Upper lobe of right lung (tissue), 1 donor: ENCODE results near the gene VTCN1. TPM values are rescaled to one million over a fixed set of nuclear protein-coding genes. Genes with fewer than 3 reads are reported as not detected.

Experiments used
- ATAC-seq: fragments of 200-7000 bp; cut with Tn5 transposase; one replicate; pipeline ENCODE4 v1.9.1; 2020; ENCODE audit warnings: mild to moderate bottlenecking, moderate library complexity
- DNase-seq: peaks from one replicate; pipeline ENCODE4 v3.0.0-alpha.2; 2020
- H3K27ac ChIP-seq: fragments of 200-600 bp; one replicate; pipeline ENCODE4 v1.8.0; 2022
- H3K27me3 ChIP-seq: fragments of 200-600 bp; one replicate; pipeline ENCODE4 v1.8.0; 2022; ENCODE audit warnings: mild to moderate bottlenecking
- H3K36me3 ChIP-seq: fragments of 200-600 bp; one replicate; pipeline ENCODE4 v1.8.0; 2022
- H3K4me1 ChIP-seq: fragments of 200-600 bp; one replicate; pipeline ENCODE4 v1.8.0; 2022
- H3K4me3 ChIP-seq: fragments of 200-600 bp; one replicate; pipeline ENCODE4 v1.8.0; 2022; ENCODE audit warnings: mild to moderate bottlenecking
- H3K9me3 ChIP-seq: fragments of 200-600 bp; one replicate; pipeline ENCODE4 v1.8.0; 2022
- intact Hi-C: fragments of 100-400 bp; cut with DNase I; formaldehyde crosslinking; loops from one replicate; pipeline ENCODE4 v1.11.0; 2022
- total RNA-seq: library from RNA; stranded (reverse); fragmentation: NEBNext Ultra II Directional; extraction: Animal tissue kit (Norgen Biotek cat#: 25700); gene quantifications from one replicate; pipeline ENCODE4 v1.2.1, GENCODE V29; 2021
- TF ChIP-seq, protein P1 (sequence below): fragments of 200-600 bp; IDR thresholded peaks from one replicate; pipeline ENCODE4 v1.8.0; 2022; ENCODE audit warnings: antibody characterized with exemption
- donor health status: DM: no; HTN: yes; CAD: no; lungs with severe emphysema.

VTCN1 gene
- total RNA-seq, 1 donor from 2014 or later, result not detected

DNA sequence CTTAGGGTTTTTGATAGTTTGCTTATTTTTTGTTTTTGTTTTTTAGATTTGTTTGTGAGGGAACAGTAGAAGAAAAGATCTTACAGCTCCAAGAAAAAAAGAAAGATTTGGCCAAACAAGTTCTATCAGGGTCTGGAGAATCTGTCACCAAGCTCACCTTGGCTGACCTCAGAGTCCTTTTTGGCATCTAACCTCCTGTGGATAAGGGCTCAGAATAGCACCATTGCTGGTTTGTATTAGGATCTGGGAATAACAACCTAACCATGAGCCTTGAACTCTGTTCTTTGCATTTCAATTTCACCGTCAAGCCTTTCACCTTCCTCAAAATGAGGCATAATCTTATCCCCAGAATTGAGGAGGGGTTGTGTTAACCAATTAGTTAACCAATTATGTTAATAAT, 109.4 kb downstream of the VTCN1 start:
- Histone ChIP-seq H3K4me1 (no peaks in the 10 kb centered on the region), H3K27ac (no peak overlapping the region), H3K9me3 (no peaks in the 10 kb centered on the region), H3K36me3 (peaks cover 13% of the 10 kb centered on the region), H3K27me3 (no peaks in the 10 kb centered on the region), H3K4me3 (no peak overlapping the region)
- TF ChIP-seq, protein P1, sequence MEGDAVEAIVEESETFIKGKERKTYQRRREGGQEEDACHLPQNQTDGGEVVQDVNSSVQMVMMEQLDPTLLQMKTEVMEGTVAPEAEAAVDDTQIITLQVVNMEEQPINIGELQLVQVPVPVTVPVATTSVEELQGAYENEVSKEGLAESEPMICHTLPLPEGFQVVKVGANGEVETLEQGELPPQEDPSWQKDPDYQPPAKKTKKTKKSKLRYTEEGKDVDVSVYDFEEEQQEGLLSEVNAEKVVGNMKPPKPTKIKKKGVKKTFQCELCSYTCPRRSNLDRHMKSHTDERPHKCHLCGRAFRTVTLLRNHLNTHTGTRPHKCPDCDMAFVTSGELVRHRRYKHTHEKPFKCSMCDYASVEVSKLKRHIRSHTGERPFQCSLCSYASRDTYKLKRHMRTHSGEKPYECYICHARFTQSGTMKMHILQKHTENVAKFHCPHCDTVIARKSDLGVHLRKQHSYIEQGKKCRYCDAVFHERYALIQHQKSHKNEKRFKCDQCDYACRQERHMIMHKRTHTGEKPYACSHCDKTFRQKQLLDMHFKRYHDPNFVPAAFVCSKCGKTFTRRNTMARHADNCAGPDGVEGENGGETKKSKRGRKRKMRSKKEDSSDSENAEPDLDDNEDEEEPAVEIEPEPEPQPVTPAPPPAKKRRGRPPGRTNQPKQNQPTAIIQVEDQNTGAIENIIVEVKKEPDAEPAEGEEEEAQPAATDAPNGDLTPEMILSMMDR, result no peak
- intact Hi-C loops, result no loop called here
- no peak for DNase-seq
- no peak for ATAC-seq

DNA sequence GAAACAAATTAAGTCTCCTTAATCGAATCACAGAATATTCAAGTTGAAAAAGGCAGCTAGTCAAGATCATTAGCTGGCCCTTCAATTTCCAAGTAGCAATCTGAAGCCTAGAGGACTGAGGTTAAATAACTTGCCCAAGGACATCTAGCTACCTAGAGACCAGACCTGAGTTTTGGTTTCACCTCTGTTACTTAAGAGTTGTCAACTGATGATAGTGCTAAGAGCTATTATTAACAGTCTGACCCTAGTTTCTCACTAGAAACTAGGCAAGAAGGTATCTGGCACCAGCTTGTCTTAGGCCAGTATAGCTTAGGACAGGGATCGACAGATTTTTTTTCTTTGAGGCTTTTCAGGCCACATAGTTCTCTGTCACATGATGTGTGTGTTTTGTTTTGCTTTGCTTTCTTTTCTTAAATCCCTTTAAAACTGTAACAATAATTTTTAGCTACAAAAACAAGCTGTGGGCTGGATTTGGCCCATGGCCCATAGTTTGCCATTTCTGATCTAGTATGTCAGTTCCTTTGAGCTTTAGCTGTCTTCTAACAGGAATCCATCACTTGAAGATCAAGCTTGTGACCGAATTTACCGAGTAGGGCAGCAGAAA, 112.3 kb downstream of the VTCN1 start:
- Histone ChIP-seq H3K27me3 (no peaks in the 10 kb centered on the region), H3K36me3 (peaks cover 13% of the 10 kb centered on the region), H3K27ac (no peak overlapping the region), H3K9me3 (no peaks in the 10 kb centered on the region), H3K4me3 (no peak overlapping the region), H3K4me1 (no peaks in the 10 kb centered on the region)
- TF ChIP-seq, protein P1, result no peak
- ATAC-seq, result no peak
- intact Hi-C loops, result no loop called here
- no peak for DNase-seq

DNA sequence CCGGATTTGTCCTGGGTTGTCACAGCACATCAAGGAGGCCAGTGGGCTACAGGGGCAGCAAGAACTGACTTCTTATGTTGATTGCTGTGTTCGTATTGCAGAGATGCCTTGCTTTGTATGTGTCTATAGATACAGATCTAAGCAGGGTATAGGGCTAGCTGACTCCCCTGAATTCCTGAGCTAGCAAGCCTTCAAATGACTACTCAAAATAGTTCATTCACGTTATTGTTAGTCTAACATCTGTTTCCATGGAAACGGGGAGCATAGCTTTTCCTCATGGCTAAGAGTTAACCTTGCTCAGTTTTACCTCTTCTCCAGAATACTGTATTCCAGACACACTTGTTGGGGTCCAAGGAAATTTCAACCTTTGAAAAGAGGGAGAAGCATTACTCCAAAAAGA, 113.3 kb downstream of the VTCN1 start:
- TF ChIP-seq, protein P1, result no peak
- H3K27ac ChIP-seq, result no peak overlapping the region
- ATAC-seq, result no peak

DNA sequence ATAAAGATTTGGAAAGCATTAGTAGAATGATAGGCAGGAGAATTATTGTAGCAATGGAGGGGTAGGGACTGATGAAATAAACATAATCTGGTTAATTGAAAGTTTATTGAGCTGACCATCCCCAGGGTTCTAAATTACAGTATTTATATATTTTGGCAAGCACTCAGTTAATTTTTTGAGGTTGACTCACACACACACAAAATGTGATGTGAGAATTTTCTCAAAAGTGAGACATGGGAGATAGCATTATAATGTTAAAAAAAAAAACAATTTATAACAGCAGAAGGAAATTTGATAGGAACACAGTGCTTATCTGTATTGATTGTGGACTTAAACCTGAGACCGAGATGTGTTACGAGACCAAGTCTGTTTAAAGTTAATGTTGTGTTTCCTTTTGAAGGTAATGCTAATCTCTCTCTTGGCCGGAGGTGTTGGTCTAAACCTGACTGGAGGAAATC, 113.7 kb downstream of the VTCN1 start:
- Histone ChIP-seq H3K4me3 (no peak overlapping the region), H3K27ac (no peak overlapping the region), H3K27me3 (no peaks in the 10 kb centered on the region), H3K36me3 (peaks cover 7% of the 10 kb centered on the region), H3K4me1 (no peaks in the 10 kb centered on the region), H3K9me3 (no peaks in the 10 kb centered on the region)
- intact Hi-C loops, result no loop called here
- no peak for DNase-seq
- TF ChIP-seq, protein P1, result no peak
- no peak for ATAC-seq

More for the DNA sequence above, 113.3 kb downstream of the VTCN1 start:
- intact Hi-C loops, result no loop called here
- Histone ChIP-seq H3K36me3 (peaks cover 7% of the 10 kb centered on the region), H3K9me3 (no peaks in the 10 kb centered on the region), H3K27me3 (no peaks in the 10 kb centered on the region), H3K4me3 (no peak overlapping the region), H3K4me1 (no peaks in the 10 kb centered on the region)
- no peak for DNase-seq

DNA sequence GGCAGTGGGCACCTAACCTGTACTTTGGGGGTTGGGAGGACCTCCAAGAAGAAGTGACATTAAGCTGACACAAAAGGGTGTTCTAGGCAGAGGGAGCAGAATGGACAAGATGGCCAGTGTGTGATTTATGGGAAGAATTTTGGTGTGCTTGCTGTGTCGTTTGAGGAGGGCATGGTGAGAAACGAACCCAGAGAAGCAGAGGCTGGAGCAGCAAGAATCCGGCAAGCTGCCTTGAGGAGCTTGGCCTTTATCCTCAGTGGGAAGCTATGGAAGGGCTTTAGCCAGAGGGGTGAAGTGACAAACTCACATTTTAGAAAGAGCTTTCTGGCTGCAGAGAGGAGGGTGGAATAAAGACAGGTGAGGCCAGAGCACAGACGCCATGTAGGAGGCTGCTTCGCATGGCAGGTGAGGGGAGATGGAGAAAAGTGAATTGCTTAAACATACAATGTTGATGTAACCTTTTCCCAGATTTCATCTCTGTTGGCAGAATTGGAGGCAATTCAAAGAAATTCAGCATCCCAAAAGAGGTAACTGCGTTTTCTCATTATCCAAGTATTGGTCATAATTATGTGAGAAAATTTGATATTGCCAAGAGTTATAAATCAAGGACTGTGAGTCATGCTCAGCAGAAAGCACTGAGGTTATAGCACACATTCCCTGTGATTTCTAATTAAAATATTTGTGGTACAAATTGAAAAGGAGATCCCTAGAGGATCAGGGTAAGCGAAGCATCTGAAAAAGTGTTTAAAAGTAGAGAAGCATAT, 115.7 kb downstream of the VTCN1 start:
- no peak overlapping the region for H3K27ac ChIP-seq
- no peaks in the 10 kb centered on the region for H3K4me1 ChIP-seq
- H3K4me3 ChIP-seq, result no peak overlapping the region
- intact Hi-C loops, result no loop called here
- DNase-seq (no peak), ATAC-seq (no peak)
- TF ChIP-seq, protein P1, result no peak
- H3K9me3 ChIP-seq, result no peaks in the 10 kb centered on the region
- H3K36me3 ChIP-seq, result peaks cover 10% of the 10 kb centered on the region
- H3K27me3 ChIP-seq, result no peaks in the 10 kb centered on the region
